A673 (cell line): ENCODE data around the gene UVRAG.

ENCODE experiments used
- CTCF ChIP-seq: fragments of 300-800, 200-600 bp; sonication (generic); conservative IDR thresholded peaks from 2 replicates; pipeline ENCODE4 v1.5.1; 2017; ENCODE audit warnings: low read depth, mild to moderate bottlenecking, antibody characterized with exemption, low read length, moderate library complexity, mixed read lengths
- EZH2 ChIP-seq: fragments of 200-600 bp; sonication (generic); IDR thresholded peaks from 2 replicates; pipeline ENCODE4 v1.6.1; 2017; ENCODE audit warnings: borderline replicate concordance, low read depth, mild to moderate bottlenecking, mixed read lengths, antibody characterized with exemption, low read length; ENCODE audit not compliant: poor library complexity, severe bottlenecking

GRCh38 chr11:75986966-75987365 lies 172.0 kb downstream of the UVRAG start:
- TF ChIP-seq CTCF (no peak), EZH2 (no peak)
